Natural killer cell (primary cell): ENCODE measurements around the gene VARS2. TPM values are rescaled to one million over a fixed set of nuclear protein-coding genes. Genes with fewer than 3 reads are reported as not detected.

ENCODE experiments used
- ATAC-seq, 3 donors: fragments of 150-1000 bp in 2 of 3; fragments of 200-7000 bp in 1 of 3; cut with Tn5 transposase; 1 replicate in 1 of 3; 2 replicates in 2 of 3; pipeline ENCODE4 v1.10.0; 2021; ENCODE audit warnings: mild to moderate bottlenecking in 2 of 3, moderate library complexity in 2 of 3
- DNase-seq, 2 donors: peaks; one replicate each; pipeline versions ENCODE4 v3.0.0 to v3.0.0-alpha.2; 2013 to 2021; ENCODE audit warnings: mixed read lengths in 1 of 2
- H3K27ac ChIP-seq: one replicate; pipeline ENCODE4 v1.5.1; 2013; ENCODE audit warnings: mild to moderate bottlenecking, low read length
- H3K27me3 ChIP-seq: one replicate; pipeline ENCODE4 v1.6.1; 2013; ENCODE audit warnings: low read length; ENCODE audit not compliant: control insufficient read depth, insufficient read depth
- H3K36me3 ChIP-seq: one replicate; pipeline ENCODE4 v1.6.1; 2013; ENCODE audit warnings: low read length; ENCODE audit not compliant: control insufficient read depth, insufficient read depth
- H3K4me1 ChIP-seq: one replicate; pipeline ENCODE4 v1.6.1; 2013; ENCODE audit warnings: low read length; ENCODE audit not compliant: control insufficient read depth, insufficient read depth
- H3K4me3 ChIP-seq: one replicate; pipeline ENCODE4 v1.5.1; 2013; ENCODE audit warnings: low read length
- H3K9me3 ChIP-seq: one replicate; pipeline ENCODE4 v1.6.1; 2013; ENCODE audit warnings: low read length; ENCODE audit not compliant: control insufficient read depth, insufficient read depth
- H3K27ac Mint-ChIP-seq, 2 donors: one replicate each; pipeline ENCODE4 v1.8.0; 2022; ENCODE audit warnings: mild to moderate bottlenecking in 2 of 2, mixed read lengths in 2 of 2, moderate library complexity in 1 of 2
- H3K27me3 Mint-ChIP-seq, 2 donors: one replicate each; pipeline ENCODE4 v1.8.0; 2022; ENCODE audit warnings: low read depth in 2 of 2, mixed read lengths in 2 of 2
- H3K36me3 Mint-ChIP-seq: one replicate; pipeline ENCODE4 v1.8.0; 2022; ENCODE audit warnings: mixed read lengths
- H3K4me1 Mint-ChIP-seq, 2 donors: one replicate each; pipeline ENCODE4 v1.8.0; 2022; ENCODE audit warnings: mixed read lengths in 2 of 2
- H3K4me3 Mint-ChIP-seq: one replicate; pipeline ENCODE4 v1.8.0; 2022; ENCODE audit warnings: mild to moderate bottlenecking, moderate library complexity, mixed read lengths
- H3K9me3 Mint-ChIP-seq, 2 donors: one replicate each; pipeline ENCODE4 v1.8.0; 2022; ENCODE audit warnings: mixed read lengths in 2 of 2
- CTCF ChIP-seq: fragments of 200-600 bp; IDR thresholded peaks from one replicate; pipeline ENCODE4 v1.8.0; 2022; ENCODE audit warnings: antibody characterized with exemption
- WGBS: methylation state at CpG from one replicate; pipeline ENCODE4 v1.1.7; 2013; ENCODE audit warnings: missing lambda C conversion rate; ENCODE audit not compliant: insufficient coverage; 5-methylcytosine and 5-hydroxymethylcytosine counted together
- intact Hi-C: fragments of 100-400 bp; cut with micrococcal nuclease; formaldehyde crosslinking; loops from one replicate; pipeline ENCODE4 v1.14.2; 2022
- total RNA-seq, 4 donors: library from RNA; stranded (reverse); fragments of 120-200 nt in 1 of 4; gene quantifications; one replicate each; pipeline versions ENCODE4 v1.2.3 to v1.2.4, GENCODE V29; 2013 to 2022

Gene VARS2
- total RNA-seq, 3 donors from 2014 or later (not counting 1 experiment from before 2014, with no cell fraction given), result 16.9 to 36.7 (median 24.5) TPM

- H3K9me3 ChIP-seq, result no peaks in the 10 kb centered on the region
- intact Hi-C loops, result no loop called here
- no peaks in the 10 kb centered on the region for H3K27me3 ChIP-seq
- TF ChIP-seq CTCF, result no peak
- H3K36me3 ChIP-seq, result no peaks in the 10 kb centered on the region
- Mint-ChIP-seq H3K4me1 (no peaks in the 10 kb centered on the region), H3K27me3 (peaks cover 0 to 14% of the 10 kb centered on the region in 2 donors), H3K27ac (no peak overlapping the region), H3K4me3 (no peak overlapping the region), H3K36me3 (no peaks in the 10 kb centered on the region), H3K9me3 (no peaks in the 10 kb centered on the region)
- DNase-seq, result no peak
- no peak overlapping the region for H3K27ac ChIP-seq
- WGBS, result 87% methylated on average over 12 of the region's 12 CpGs
- H3K4me3 ChIP-seq, result no peak overlapping the region
- no peaks in the 10 kb centered on the region for H3K4me1 ChIP-seq
- ATAC-seq, result no peak
These were observed 19.7 kb upstream of the VARS2 start for GRCh38 chr6:30894381-30894780.

GRCh38 chr6:30894935-30895334, 19.1 kb upstream of the VARS2 start:
- Mint-ChIP-seq H3K9me3 (no peaks in the 10 kb centered on the region), H3K27ac (no peak overlapping the region), H3K4me1 (no peaks in the 10 kb centered on the region), H3K4me3 (no peak overlapping the region), H3K36me3 (no peaks in the 10 kb centered on the region), H3K27me3 (peaks cover 0 to 14% of the 10 kb centered on the region in 2 donors)
- intact Hi-C loops, result no loop called here
- no peaks in the 10 kb centered on the region for H3K36me3 ChIP-seq
- H3K27ac ChIP-seq, result no peak overlapping the region
- H3K4me1 ChIP-seq, result no peaks in the 10 kb centered on the region
- no peak for TF ChIP-seq CTCF
- WGBS, result 98% methylated on average over 3 of the region's 3 CpGs
- ATAC-seq, result no peak
- H3K9me3 ChIP-seq, result no peaks in the 10 kb centered on the region
- no peaks in the 10 kb centered on the region for H3K27me3 ChIP-seq
- no peak for DNase-seq
- H3K4me3 ChIP-seq, result no peak overlapping the region

GRCh38 chr6:30895343-30895742, 18.7 kb upstream of the VARS2 start:
- Mint-ChIP-seq H3K27ac (no peak overlapping the region), H3K36me3 (no peaks in the 10 kb centered on the region), H3K4me1 (no peaks in the 10 kb centered on the region), H3K27me3 (peaks cover 0 to 14% of the 10 kb centered on the region in 2 donors), H3K9me3 (no peaks in the 10 kb centered on the region), H3K4me3 (no peak overlapping the region)
- intact Hi-C loops, result no loop called here
- TF ChIP-seq CTCF, result no peak
- DNase-seq (no peak), ATAC-seq (no peak)
- Histone ChIP-seq H3K4me1 (no peaks in the 10 kb centered on the region), H3K36me3 (no peaks in the 10 kb centered on the region), H3K9me3 (no peaks in the 10 kb centered on the region), H3K4me3 (no peak overlapping the region), H3K27me3 (no peaks in the 10 kb centered on the region), H3K27ac (no peak overlapping the region)
- WGBS, result 83% methylated on average over 10 of the region's 10 CpGs

GRCh38 chr6:30896541-30896940, 17.5 kb upstream of the VARS2 start:
- 93% methylated on average over 13 of the region's 13 CpGs for WGBS

More at GRCh38 chr6:30896541-30896940, 17.5 kb upstream of the VARS2 start:
- no peaks in the 10 kb centered on the region for H3K36me3 Mint-ChIP-seq
- Histone ChIP-seq H3K27ac (no peak overlapping the region), H3K4me1 (no peaks in the 10 kb centered on the region), H3K36me3 (no peaks in the 10 kb centered on the region), H3K27me3 (no peaks in the 10 kb centered on the region), H3K9me3 (no peaks in the 10 kb centered on the region), H3K4me3 (no peak overlapping the region)
- TF ChIP-seq CTCF, result no peak
- H3K27me3 Mint-ChIP-seq, result peaks cover 0 to 14% of the 10 kb centered on the region in 2 donors
- intact Hi-C loops, result no loop called here
- DNase-seq (no peak), ATAC-seq (no peak)
- H3K4me1 Mint-ChIP-seq, result no peaks in the 10 kb centered on the region
- no peak overlapping the region for H3K27ac Mint-ChIP-seq
- H3K9me3 Mint-ChIP-seq, result no peaks in the 10 kb centered on the region
- H3K4me3 Mint-ChIP-seq, result no peak overlapping the region
